Measurements from ENCODE around the gene CEMIP.

DNA sequence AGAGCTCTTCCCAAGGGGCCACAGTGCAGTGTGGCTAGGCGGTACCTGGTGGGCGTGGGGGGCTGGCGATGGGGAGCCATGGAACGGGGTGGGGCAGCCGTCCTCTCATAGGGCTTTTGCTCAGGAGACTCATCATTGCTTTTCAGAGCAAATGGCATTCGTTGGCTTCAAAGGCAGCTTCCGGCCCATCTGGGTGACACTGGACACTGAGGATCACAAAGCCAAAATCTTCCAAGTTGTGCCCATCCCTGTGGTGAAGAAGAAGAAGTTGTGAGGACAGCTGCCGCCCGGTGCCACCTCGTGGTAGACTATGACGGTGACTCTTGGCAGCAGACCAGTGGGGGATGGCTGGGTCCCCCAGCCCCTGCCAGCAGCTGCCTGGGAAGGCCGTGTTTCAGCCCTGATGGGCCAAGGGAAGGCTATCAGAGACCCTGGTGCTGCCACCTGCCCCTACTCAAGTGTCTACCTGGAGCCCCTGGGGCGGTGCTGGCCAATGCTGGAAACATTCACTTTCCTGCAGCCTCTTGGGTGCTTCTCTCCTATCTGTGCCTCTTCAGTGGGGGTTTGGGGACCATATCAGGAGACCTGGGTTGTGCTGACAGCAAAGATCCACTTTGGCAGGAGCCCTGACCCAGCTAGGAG, 169.6 kb downstream of the CEMIP start:
- TF ChIP-seq, protein P1, sequence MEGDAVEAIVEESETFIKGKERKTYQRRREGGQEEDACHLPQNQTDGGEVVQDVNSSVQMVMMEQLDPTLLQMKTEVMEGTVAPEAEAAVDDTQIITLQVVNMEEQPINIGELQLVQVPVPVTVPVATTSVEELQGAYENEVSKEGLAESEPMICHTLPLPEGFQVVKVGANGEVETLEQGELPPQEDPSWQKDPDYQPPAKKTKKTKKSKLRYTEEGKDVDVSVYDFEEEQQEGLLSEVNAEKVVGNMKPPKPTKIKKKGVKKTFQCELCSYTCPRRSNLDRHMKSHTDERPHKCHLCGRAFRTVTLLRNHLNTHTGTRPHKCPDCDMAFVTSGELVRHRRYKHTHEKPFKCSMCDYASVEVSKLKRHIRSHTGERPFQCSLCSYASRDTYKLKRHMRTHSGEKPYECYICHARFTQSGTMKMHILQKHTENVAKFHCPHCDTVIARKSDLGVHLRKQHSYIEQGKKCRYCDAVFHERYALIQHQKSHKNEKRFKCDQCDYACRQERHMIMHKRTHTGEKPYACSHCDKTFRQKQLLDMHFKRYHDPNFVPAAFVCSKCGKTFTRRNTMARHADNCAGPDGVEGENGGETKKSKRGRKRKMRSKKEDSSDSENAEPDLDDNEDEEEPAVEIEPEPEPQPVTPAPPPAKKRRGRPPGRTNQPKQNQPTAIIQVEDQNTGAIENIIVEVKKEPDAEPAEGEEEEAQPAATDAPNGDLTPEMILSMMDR (IDR thresholded peaks at IDR 0.05): no peak
- TF ChIP-seq POLR2A (IDR thresholded peaks at IDR 0.05): no peak
